Panc1 (cell line): Measurements from ENCODE around the gene ATP11C. TPM values are rescaled to one million over a fixed set of nuclear protein-coding genes. Genes with fewer than 3 reads are reported as not detected.

ENCODE experiments used
- ATAC-seq: fragments of 200-7000 bp; cut with Tn5 transposase; 2 replicates; pipeline ENCODE4 v1.9.1; 2020; ENCODE audit warnings: mild to moderate bottlenecking, moderate library complexity
- BruUV-seq: library from RNA; stranded (reverse); fragments of 400-500 nt; replicated peaks from 2 replicates; lab custom pipeline; 2021; lab: Mats Ljungman, UMichigan
- CTCF ChIA-PET: fragments of 300-600 bp; sonication (Branson Sonifier 250); formaldehyde crosslinking; loops from one replicate; lab custom pipeline; 2022; ENCODE audit warnings: antibody characterized with exemption; lab: Charles Lee
- POLR2A ChIA-PET: fragments of 300-600 bp; sonication (Branson Sonifier 250); formaldehyde crosslinking; loops from one replicate; lab custom pipeline; 2022; ENCODE audit warnings: antibody characterized with exemption; lab: Charles Lee
- DNase-seq: peaks from one replicate; pipeline ENCODE4 v3.0.0-alpha.2; 2010; ENCODE audit warnings: low read depth, low spot score
- H3K27ac ChIP-seq: 2 replicates; pipeline ENCODE4 v1.5.1; 2011; ENCODE audit warnings: mild to moderate bottlenecking, low read length, inconsistent platforms
- H3K27me3 ChIP-seq: fragments of 200-500 bp; sonication (Bioruptor generic); 2 replicates; pipeline ENCODE4 v1.6.0; 2014; ENCODE audit warnings: low read length, inconsistent platforms; ENCODE audit not compliant: control insufficient read depth, insufficient read depth
- H3K36me3 ChIP-seq: fragments of 200-500 bp; sonication (Bioruptor generic); 2 replicates; pipeline ENCODE4 v1.5.1; 2014; ENCODE audit warnings: inconsistent platforms, mild to moderate bottlenecking, low read length, moderate library complexity; ENCODE audit not compliant: control insufficient read depth, insufficient read depth
- H3K4me1 ChIP-seq: 2 replicates; pipeline ENCODE4 v1.5.1; 2011; ENCODE audit warnings: inconsistent platforms, mild to moderate bottlenecking, low read length, moderate library complexity; ENCODE audit not compliant: control insufficient read depth, insufficient read depth
- H3K4me3 ChIP-seq, 2 experiments: 2 replicates each; pipeline ENCODE4 v1.5.1; 2011 to 2012; ENCODE audit warnings: low read depth in 2 of 2, low read length in 2 of 2, mild to moderate bottlenecking in 2 of 2, inconsistent platforms in 1 of 2, moderate library complexity in 1 of 2
- H3K9me3 ChIP-seq: fragments of 200-500 bp; sonication (Bioruptor generic); 2 replicates; pipeline ENCODE4 v1.5.1; 2014; ENCODE audit warnings: low read depth, mild to moderate bottlenecking, inconsistent platforms, low read length, moderate library complexity; ENCODE audit not compliant: control insufficient read depth, insufficient read depth
- POLR2AphosphoS5 ChIP-seq: IDR thresholded peaks from 2 replicates; pipeline ENCODE4 v1.6.1; 2012; ENCODE audit warnings: mild to moderate bottlenecking, low read depth, low read length, moderate library complexity
- SIN3A ChIP-seq: IDR thresholded peaks from 2 replicates; pipeline ENCODE4 v1.6.1; 2012; ENCODE audit warnings: low read depth, mild to moderate bottlenecking, low read length, moderate library complexity, borderline replicate concordance; ENCODE audit not compliant: insufficient read depth
- TCF7L2 ChIP-seq: IDR thresholded peaks from 2 replicates; pipeline ENCODE4 v1.6.1; 2011; ENCODE audit warnings: mild to moderate bottlenecking, low read depth, low read length, inconsistent platforms
- in situ Hi-C: cut with HindIII; loops from 2 replicates; pipeline ENCODE4 v1.10.0; 2016; ENCODE audit warnings: low sequenced_read_pairs, low pct_unique_long_range_greater_than_20kb
- intact Hi-C: fragments of 100-400 bp; cut with micrococcal nuclease; formaldehyde crosslinking; loops from one replicate; pipeline ENCODE4 v1.10.0; 2022; ENCODE audit not compliant: unreplicated experiment
- total RNA-seq: library from RNA; stranded (reverse); gene quantifications from one replicate; pipeline ENCODE4 v1.2.1, GENCODE V29; 2021; ENCODE audit not compliant: unreplicated experiment
- TF ChIP-seq, protein P1 (sequence below): fragments of 450-650 bp; IDR thresholded peaks from 2 replicates; pipeline ENCODE4 v1.5.1; 2017; ENCODE audit warnings: mild to moderate bottlenecking
- TF ChIP-seq, protein P2 (sequence below), 2 experiments: IDR thresholded peaks; 2 replicates each; pipeline ENCODE4 v1.6.1; 2011 to 2012; ENCODE audit warnings: low read depth in 2 of 2, control low read depth in 1 of 2, low read length in 1 of 2, mild to moderate bottlenecking in 1 of 2, moderate library complexity in 1 of 2; ENCODE audit not compliant: insufficient read depth in 1 of 2

ATP11C gene
- total RNA-seq, 1 experiment from 2014 or later = 61.3 TPM

DNA sequence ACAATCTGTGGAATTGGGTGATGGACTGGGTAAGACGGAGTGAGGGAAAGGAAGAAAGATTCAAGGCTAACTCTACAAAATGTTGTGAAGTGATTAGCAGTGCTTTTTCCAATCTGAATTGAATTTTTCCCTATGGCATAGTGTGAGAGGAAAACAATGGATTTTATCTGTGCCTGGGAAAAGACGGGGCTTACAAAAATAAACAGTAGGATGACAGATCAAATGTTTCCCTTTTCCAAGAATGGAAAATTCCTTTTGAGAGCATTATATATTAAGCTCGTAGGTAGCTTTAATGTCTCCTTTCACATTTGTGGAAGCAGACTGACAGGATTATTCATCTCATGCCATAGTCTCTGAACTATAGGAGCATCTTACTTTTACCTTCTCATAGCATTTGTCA, 27.8 kb downstream of the ATP11C start:
- Histone ChIP-seq H3K27ac (no peak overlapping the region), H3K4me3 (no peak overlapping the region), H3K36me3 (no peaks in the 10 kb centered on the region), H3K9me3 (no peaks in the 10 kb centered on the region), H3K27me3 (no peaks in the 10 kb centered on the region), H3K4me1 (peaks cover 18% of the 10 kb centered on the region)
- intact Hi-C loops = no loop called here
- in situ Hi-C loops = no loop called here
- BruUV-seq = no TSS peak
- POLR2A ChIA-PET = interaction anchor here (0.6 kb wide), 1 partner anchor 11 kb away, joined by 4 read pairs; no protein-coding TSS in a partner anchor
- DNase-seq (no peak), ATAC-seq (no peak)
- TF ChIP-seq, protein P1, sequence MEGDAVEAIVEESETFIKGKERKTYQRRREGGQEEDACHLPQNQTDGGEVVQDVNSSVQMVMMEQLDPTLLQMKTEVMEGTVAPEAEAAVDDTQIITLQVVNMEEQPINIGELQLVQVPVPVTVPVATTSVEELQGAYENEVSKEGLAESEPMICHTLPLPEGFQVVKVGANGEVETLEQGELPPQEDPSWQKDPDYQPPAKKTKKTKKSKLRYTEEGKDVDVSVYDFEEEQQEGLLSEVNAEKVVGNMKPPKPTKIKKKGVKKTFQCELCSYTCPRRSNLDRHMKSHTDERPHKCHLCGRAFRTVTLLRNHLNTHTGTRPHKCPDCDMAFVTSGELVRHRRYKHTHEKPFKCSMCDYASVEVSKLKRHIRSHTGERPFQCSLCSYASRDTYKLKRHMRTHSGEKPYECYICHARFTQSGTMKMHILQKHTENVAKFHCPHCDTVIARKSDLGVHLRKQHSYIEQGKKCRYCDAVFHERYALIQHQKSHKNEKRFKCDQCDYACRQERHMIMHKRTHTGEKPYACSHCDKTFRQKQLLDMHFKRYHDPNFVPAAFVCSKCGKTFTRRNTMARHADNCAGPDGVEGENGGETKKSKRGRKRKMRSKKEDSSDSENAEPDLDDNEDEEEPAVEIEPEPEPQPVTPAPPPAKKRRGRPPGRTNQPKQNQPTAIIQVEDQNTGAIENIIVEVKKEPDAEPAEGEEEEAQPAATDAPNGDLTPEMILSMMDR = no peak
- TF ChIP-seq SIN3A = no peak
- no peak for TF ChIP-seq TCF7L2
- TF ChIP-seq, protein P2, sequence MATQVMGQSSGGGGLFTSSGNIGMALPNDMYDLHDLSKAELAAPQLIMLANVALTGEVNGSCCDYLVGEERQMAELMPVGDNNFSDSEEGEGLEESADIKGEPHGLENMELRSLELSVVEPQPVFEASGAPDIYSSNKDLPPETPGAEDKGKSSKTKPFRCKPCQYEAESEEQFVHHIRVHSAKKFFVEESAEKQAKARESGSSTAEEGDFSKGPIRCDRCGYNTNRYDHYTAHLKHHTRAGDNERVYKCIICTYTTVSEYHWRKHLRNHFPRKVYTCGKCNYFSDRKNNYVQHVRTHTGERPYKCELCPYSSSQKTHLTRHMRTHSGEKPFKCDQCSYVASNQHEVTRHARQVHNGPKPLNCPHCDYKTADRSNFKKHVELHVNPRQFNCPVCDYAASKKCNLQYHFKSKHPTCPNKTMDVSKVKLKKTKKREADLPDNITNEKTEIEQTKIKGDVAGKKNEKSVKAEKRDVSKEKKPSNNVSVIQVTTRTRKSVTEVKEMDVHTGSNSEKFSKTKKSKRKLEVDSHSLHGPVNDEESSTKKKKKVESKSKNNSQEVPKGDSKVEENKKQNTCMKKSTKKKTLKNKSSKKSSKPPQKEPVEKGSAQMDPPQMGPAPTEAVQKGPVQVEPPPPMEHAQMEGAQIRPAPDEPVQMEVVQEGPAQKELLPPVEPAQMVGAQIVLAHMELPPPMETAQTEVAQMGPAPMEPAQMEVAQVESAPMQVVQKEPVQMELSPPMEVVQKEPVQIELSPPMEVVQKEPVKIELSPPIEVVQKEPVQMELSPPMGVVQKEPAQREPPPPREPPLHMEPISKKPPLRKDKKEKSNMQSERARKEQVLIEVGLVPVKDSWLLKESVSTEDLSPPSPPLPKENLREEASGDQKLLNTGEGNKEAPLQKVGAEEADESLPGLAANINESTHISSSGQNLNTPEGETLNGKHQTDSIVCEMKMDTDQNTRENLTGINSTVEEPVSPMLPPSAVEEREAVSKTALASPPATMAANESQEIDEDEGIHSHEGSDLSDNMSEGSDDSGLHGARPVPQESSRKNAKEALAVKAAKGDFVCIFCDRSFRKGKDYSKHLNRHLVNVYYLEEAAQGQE (IDR thresholded peaks at IDR 0.05; ENCODE audit: insufficient read depth in 1 of 2, low read depth in 2 of 2, low read length in 1 of 2) = no peak
- no peak for TF ChIP-seq POLR2AphosphoS5
- CTCF ChIA-PET = no interaction called here

DNA sequence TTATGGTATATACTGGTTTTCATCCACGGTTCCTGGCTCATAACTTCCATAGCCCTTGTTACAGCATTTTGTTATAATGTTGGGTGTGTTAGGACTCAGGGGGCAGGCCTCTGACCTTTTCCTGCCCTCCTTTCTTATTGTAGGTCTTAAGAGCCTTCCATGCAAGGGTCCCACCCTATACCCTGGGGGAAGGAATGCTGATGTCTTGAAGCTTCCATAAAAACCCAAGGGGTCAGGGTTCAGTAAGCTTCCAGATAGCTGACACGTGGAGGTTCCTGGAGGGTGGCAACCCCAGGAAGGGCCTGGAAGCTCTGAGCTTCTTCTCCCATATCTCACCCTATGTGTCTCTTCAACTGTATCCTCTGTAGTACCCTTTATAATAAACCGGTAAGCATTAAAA, 29.6 kb downstream of the ATP11C start:
- no TSS peak for BruUV-seq
- intact Hi-C loops (no loop called here), in situ Hi-C loops (no loop called here)
- Histone ChIP-seq H3K9me3 (no peaks in the 10 kb centered on the region), H3K27ac (no peak overlapping the region), H3K4me1 (peaks cover 18% of the 10 kb centered on the region), H3K36me3 (no peaks in the 10 kb centered on the region), H3K27me3 (no peaks in the 10 kb centered on the region), H3K4me3 (no peak overlapping the region)
- TF ChIP-seq, protein P2 (IDR thresholded peaks at IDR 0.05; ENCODE audit: insufficient read depth in 1 of 2, low read depth in 2 of 2, low read length in 1 of 2) = no peak
- no peak for TF ChIP-seq POLR2AphosphoS5
- no peak for TF ChIP-seq SIN3A
- ChIA-PET POLR2A (no interaction called here), CTCF (no interaction called here)
- no peak for ATAC-seq
- DNase-seq = no peak
